ENCODE measurements around the gene VAC14. TPM values are rescaled to one million over a fixed set of nuclear protein-coding genes. Genes with fewer than 3 reads are reported as not detected.
"Not testable (repeated sequence)": the region's sequence is repeated elsewhere in the genome, so short reads cannot be mapped to it uniquely, and the experiment has no call there.

Gene VAC14
- total RNA-seq, 1 donor from 2014 or later, result 21.0 TPM

DNA sequence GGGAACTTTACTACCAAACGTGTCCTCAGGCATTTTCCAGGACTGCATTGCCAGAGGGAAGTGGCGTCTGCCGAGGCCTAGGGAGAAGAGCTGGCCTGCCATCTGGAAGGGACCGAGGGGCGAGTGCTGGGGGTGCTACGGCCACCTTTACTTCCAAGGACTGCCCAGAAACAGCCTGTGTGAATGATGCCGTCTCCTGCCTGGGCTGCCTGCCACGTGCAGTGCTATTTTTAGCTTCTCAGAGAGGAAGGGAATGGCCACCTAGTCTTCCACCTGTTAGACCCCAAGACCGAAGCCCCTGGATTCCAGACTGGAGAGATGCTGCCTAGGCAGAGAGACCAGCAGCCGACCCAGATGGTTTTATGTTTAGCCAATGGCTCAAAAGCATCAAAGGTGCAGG is 57.2 kb downstream of the VAC14 start:
- no peak overlapping the region for H3K27ac ChIP-seq (replicated peaks)

DNA sequence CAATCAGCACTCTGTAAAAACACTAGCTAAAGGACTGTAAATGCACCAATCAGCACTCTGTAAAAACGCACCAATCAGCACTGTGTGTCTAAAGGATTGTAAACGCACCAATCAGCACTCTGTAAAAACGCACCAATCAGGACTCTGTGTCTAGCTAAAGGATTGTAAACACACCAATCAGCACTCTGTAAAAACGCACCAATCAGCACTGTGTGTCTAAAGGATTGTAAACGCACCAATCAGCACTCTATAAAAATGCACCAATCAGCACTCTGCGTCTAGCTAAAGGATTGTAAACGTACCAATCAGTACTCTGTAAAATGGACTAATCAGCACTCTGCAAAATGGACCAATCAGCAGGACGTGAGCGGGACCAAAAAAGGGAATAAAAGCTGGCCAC is 58.0 kb downstream of the VAC14 start:
- not testable (repeated sequence) for H3K27me3 ChIP-seq (ENCODE audit: low read depth); H3K27ac ChIP-seq (replicated peaks); H3K4me3 ChIP-seq; DNase-seq; H3K9me3 ChIP-seq (replicated peaks)
- H3K4me1 ChIP-seq, result peaks cover 66% of the 10 kb centered on the region
- intact Hi-C loops (cut with micrococcal nuclease), result loop anchor here (10.0 kb wide), 1 partner anchor 58 kb away; the partner anchor contains the start of gene MTSS2
- H3K36me3 ChIP-seq, result peaks cover 17% of the 10 kb centered on the region

More for the DNA sequence above, 57.2 kb downstream of the VAC14 start:
- Histone ChIP-seq H3K4me3 (no peak overlapping the region), H3K4me1 (peaks cover 65% of the 10 kb centered on the region), H3K36me3 (peaks cover 17% of the 10 kb centered on the region), H3K27me3 (ENCODE audit: low read depth) (no peaks in the 10 kb centered on the region), H3K9me3 (replicated peaks) (no peaks in the 10 kb centered on the region)
- intact Hi-C loops (cut with micrococcal nuclease), result loop anchor here (10.0 kb wide), 1 partner anchor 59 kb away; the partner anchor contains the start of gene MTSS2
- TF ChIP-seq, protein P1, sequence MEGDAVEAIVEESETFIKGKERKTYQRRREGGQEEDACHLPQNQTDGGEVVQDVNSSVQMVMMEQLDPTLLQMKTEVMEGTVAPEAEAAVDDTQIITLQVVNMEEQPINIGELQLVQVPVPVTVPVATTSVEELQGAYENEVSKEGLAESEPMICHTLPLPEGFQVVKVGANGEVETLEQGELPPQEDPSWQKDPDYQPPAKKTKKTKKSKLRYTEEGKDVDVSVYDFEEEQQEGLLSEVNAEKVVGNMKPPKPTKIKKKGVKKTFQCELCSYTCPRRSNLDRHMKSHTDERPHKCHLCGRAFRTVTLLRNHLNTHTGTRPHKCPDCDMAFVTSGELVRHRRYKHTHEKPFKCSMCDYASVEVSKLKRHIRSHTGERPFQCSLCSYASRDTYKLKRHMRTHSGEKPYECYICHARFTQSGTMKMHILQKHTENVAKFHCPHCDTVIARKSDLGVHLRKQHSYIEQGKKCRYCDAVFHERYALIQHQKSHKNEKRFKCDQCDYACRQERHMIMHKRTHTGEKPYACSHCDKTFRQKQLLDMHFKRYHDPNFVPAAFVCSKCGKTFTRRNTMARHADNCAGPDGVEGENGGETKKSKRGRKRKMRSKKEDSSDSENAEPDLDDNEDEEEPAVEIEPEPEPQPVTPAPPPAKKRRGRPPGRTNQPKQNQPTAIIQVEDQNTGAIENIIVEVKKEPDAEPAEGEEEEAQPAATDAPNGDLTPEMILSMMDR (IDR thresholded peaks at IDR 0.05; ENCODE audit: borderline replicate concordance), result no peak
- DNase-seq, result no peak

DNA sequence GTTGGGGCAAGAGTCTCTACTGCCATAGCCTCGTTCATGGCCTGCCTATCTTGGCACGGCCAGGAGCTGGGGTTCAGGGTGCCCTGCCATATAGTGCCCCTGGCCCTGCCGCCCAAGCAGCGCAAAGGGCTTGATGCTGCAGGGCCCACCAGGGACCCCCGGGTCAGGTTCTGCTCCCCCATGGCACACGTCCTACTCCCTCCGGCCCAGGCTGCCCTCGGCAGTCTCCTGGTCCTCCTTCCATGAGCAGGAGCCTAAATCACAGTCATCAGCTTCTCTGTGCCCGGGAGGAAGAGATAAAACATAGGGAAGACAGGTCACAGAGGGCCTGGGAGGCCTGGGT is 59.2 kb downstream of the VAC14 start:
- TF ChIP-seq, protein P1 (IDR thresholded peaks at IDR 0.05; ENCODE audit: borderline replicate concordance), result no peak
- H3K4me1 ChIP-seq, result peaks cover 66% of the 10 kb centered on the region
- intact Hi-C loops (cut with micrococcal nuclease), result loop anchor here (10.0 kb wide), 1 partner anchor 57 kb away; the partner anchor contains the start of gene MTSS2
- H3K27ac ChIP-seq (replicated peaks), result no peak overlapping the region
- H3K9me3 ChIP-seq (replicated peaks), result no peaks in the 10 kb centered on the region
- no peaks in the 10 kb centered on the region for H3K27me3 ChIP-seq (ENCODE audit: low read depth)
- H3K36me3 ChIP-seq, result peaks cover 17% of the 10 kb centered on the region
- no peak overlapping the region for H3K4me3 ChIP-seq
- no peak for DNase-seq

DNA sequence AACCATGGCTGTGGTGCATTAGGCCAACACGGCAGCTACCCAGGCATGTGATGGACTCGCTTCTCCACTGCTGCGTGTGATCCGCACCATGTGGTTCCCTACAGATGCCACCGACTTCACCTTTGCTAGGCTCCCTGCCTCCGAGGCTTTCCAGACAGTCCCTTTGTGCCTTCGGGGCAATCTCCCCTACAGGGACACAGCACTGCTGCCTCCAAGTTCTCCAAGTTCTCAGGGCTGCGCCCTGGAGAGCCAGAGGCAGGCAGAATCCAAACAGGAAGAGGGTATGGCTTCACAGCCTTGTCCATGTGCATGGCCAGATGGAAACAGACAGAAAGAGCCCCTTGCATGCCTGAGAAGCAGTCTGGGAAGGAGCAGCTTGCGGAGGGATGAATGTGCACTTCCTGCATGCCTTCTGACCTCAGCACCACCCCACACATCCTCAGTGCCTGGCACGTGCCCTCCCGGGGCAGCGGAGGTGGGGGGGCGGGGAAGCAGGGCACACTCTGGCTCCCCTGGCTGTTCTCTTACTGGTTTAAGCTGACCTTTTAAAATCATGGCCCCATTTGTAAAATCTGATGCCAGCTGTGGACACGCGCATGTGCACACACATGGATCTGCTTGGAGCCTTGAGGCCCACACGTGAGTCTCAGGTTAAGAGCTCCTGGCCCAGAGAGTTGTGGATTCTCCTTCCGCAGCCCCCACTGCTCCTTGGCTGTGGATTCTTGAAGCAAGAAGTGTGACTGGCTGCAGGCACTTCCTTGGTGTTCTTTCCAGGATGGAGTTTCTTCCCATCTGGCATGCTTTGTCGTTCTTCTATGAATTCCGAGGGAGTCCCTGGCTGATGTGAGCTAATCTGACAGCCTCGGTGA is 59.8 kb downstream of the VAC14 start:
- intact Hi-C loops (cut with micrococcal nuclease), result loop anchor here (10.0 kb wide), 1 partner anchor 56 kb away; the partner anchor contains the start of gene MTSS2
- no peak for DNase-seq

DNA sequence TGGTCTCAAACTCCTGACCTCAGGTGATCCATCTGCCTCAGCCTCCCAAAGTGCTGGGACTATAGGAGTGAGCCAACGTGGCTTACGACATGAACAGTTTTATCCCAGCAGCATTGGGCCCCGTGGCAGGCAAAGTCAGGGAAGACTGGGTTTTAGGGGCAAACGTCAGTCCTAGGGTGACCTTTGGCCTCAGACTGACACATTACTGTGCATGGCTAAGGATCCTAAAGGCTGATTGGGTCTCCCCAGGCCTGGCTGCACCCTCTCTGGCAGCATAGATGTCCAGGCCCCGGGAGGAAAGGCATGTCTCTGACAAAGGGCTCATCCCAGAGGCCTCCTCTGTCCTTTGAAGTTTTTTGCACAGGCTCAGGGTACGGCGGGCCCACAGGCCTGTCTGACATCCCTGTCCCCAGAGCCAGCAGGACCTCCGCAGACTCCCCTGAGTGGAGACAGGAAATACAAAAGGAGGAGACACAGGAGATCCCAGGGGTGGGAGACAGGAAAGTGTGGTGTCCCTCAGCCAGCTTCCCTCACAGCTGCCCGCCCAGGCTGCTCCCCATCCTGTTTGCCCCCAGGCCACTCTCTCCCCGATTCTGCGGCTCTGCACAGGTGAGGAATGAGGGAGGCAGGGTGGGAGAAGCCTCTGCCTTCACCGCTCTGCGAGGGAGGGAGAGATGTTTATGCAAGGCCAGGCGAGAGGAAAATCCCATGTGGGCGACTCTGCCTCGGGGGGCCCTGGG is 60.6 kb downstream of the VAC14 start:
- DNase-seq, result no peak
- TF ChIP-seq, protein P1 (IDR thresholded peaks at IDR 0.05; ENCODE audit: borderline replicate concordance), result no peak
- peaks cover 67% of the 10 kb centered on the region for H3K4me1 ChIP-seq
- intact Hi-C loops (cut with micrococcal nuclease), result loop anchor here (10.0 kb wide), 1 partner anchor 56 kb away; the partner anchor contains the start of gene MTSS2
- H3K9me3 ChIP-seq (replicated peaks), result no peaks in the 10 kb centered on the region
- no peak overlapping the region for H3K4me3 ChIP-seq
- H3K36me3 ChIP-seq, result peaks cover 17% of the 10 kb centered on the region
- H3K27ac ChIP-seq (replicated peaks), result peak overlapping the region; percentile 18
- H3K27me3 ChIP-seq (ENCODE audit: low read depth), result no peaks in the 10 kb centered on the region

More for the DNA sequence above, 59.8 kb downstream of the VAC14 start:
- TF ChIP-seq, protein P1 (IDR thresholded peaks at IDR 0.05; ENCODE audit: borderline replicate concordance), result no peak
- Histone ChIP-seq H3K36me3 (peaks cover 17% of the 10 kb centered on the region), H3K27me3 (ENCODE audit: low read depth) (no peaks in the 10 kb centered on the region), H3K27ac (replicated peaks) (peak overlapping the region; percentile 18), H3K4me3 (no peak overlapping the region), H3K9me3 (replicated peaks) (no peaks in the 10 kb centered on the region), H3K4me1 (peaks cover 66% of the 10 kb centered on the region)
